NCI-H510A treated with DMSO at 0.1 percent for 48 hours (cell line): ENCODE results near the gene TPX2.

Source experiments
- DNase-seq: peaks from one replicate; lab custom pipeline; 2025; lab: John Stamatoyannopoulos, UW

The TPX2 gene

DNA sequence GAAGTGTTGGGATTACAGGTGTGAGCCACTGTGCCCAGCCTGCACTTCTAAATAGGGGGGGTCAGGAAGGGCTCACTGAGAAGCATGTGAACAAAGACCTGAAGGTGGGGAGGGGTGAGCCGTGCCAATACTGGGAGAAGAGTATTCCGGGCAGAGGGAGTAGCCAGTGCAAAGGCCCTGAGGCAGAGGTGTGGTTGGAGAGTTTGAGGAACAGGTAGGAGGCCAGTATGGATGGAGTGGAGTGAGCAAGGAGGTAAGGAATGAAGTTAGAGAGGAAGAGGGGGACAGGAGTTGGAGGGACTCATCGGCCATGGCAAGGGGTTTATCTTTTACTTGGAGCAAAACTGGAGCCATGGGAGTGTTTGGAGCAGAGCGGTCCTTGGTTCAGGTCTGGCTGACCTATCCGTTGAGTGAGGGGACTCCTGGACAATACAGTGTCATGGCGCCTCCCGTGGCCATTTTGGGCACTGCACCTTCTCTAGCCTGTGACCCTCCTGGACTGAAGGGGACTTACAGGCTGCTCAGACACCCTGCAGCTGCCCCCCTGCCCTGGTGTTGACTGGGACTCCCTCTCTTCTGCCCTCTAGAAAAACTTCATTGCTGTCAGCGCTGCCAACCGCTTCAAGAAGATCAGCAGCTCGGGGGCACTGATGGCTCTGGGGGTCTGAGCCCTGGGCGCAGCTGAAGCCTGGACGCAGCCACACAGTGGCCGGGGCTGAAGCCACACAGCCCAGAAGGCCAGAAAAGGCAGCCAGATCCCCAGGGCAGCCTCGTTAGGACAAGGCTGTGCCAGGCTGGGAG lies 94.2 kb downstream of the TPX2 start:
- peak; percentile 5 for DNase-seq

DNA sequence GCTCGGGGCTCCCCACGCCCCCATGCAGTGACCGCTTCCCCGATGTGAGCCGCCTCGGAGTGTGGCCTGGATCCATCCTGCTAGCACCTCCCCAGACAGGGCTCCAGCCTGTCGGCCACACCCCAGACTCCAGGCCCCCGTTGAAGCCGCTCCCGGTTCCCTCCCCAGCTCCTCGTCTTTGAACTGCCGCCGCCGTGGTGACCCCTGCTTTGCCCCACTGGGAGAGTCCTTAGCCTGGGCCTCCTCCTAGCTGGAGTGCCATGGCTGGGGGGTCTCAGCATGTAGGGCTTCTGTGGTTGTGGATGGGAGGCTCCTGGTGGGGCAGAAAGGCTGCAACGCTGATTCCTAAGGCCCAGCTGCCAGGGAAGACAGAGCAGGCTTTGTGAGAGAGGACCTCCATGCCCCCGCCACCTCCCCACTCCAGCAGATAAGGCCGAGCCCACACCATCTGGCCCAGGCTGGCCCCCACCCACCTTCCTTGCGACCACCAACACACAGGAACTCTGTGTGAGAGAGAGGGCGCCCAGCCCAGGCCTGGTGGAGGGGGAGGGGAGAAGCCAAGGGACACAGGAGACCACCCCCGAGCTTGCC lies 94.9 kb downstream of the TPX2 start:
- no peak for DNase-seq

DNA sequence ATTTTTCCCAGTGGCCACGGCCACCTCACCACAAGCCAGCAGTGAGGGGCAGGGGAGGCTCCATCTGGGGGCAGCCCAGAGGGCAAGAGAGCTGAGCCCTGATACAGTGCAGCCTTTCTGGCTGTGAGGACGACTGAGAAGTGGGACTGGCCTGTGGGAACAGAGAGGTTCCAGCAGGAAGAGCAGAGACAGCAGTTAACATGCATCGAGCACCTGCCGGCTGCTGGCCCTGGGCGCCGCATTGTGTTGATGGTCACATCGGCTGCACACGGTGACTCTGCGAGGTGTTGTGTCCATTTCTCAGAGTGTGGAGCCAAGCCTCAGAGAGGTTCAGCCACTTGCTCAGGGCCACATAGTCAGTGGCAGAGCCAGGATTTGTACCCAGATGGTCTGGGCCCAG lies 96.5 kb downstream of the TPX2 start:
- DNase-seq = no peak

DNA sequence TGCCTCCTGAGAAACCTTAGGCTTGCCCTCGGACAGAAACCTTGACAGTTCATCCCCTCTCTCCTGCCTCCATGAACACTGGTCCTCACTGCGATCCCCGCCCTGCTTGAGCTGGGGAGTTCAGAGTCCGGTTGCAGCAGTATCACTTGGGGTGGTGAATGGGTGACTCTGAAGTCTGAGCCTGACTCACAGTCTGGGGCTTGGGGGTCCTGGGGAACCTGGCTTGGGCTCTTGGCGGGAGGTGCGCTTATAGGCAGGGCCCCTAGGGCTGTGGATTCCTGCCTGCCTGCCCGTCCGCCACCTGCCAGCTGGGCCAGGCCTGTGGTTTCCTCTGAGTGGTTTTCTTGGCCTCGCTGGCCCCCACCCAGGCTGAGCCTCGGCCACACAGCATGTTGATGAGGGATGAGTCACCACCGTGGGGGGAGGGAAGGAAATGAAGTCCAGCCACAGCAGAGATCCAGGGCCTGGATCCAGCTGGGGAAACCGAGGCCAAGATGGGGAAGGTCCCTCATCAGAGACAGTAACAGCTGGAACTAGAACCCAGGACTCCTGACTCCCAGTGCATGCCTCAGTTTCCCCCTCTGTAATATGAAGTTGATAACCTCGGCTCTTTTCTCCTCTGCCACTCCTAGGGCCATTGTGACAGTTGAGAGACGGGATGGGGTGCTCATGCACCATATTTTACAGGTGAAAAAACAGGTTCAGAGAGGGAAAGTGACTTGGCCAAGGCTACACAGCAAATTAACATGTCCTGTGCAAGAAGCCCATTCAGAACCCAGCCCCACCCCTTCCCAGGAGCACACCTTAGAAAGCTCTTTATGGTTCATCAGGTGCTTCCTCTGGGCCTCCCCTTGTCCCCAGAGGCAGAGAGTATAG lies 97.1 kb downstream of the TPX2 start:
- DNase-seq = no peak

DNA sequence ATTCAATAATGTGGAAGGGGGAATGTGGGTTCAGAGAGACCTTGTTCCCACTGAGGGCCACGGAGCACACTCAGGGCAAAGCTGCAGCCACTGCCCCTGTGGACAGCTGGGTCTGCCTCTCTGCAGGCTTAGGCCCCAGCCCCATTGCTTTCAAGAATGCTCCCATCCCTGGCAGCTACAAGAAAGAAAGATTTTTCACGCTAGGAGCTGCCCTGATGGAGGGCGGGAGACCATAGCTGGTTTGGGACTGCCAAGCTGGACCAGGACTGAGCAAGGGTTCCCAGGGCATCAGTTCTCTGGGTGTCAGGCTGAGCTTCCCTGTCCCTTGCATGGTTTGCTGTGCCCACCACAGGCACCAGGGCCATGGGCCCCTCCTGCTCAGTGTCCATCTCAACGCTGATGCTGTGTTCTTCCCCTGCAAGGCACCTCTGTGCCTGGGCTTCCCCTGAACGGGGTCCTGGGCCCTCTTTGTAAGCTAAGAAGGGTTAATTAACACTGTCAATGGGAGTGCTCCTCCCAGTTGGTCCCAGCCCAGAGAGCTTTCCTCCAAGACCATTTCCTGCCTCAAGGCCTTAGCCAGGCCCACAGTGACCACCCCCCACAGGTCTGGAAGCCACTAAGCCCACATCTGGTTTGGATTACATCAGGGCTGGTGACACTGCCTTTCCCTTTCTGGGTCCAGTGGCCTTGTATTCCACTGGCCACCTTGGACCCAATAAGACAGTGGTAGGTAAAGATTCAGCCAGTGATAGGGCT lies 97.9 kb downstream of the TPX2 start:
- no peak for DNase-seq

DNA sequence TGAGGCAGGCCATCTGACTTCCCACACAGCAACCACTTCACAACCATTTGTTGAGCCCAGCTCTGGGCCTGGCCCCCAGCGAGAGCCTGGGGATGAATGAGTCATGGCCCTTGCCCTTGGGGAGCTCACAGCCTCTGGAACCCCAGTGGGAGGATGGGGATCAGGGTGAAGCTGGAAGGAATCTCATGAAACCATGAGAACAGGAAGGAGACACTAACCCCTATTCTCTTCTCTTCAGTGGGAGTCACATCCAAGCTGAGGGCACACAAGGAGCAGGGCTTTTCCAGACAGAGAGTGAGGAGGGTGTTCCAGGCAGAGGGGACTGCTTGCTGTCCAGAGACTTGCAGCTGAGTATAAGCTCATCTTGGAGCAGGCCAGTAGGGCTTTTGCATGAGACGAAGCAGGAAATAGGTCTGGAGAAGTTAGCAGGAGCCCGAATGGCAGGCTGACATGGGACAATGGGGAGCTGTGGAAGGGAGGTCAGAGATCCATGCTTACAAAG lies 98.9 kb downstream of the TPX2 start:
- DNase-seq = no peak

DNA sequence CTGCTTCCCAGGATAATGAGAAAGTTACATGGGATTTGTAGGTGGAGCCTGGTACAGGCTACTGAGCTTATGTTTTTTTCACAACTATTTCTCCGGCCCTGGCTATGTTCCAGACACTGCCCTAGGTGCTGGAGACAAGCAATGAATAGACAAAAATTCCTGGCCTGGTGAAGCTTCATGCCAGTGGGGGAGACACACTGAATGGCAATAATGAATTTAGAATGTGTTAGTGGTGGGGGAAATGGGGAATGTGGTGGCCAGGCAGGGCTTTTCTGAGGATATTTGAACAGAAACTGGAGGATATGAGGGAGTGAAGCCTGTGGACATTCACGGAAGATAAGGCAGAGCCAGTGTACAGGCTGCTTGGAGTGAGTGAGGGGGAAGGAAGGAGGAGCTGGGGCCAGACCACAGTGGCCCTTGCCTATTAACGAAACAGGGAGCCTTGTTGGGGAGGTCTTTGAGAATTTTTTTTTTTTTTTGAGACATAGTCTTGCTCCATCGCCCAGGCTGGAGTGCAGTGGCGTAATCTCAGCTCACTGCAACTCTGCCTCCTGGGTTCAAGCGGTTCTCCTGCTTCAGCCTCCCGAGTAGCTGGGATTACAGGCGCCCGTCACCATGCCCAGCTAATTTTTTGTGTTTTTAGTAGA lies 99.7 kb downstream of the TPX2 start:
- DNase-seq = no peak

DNA sequence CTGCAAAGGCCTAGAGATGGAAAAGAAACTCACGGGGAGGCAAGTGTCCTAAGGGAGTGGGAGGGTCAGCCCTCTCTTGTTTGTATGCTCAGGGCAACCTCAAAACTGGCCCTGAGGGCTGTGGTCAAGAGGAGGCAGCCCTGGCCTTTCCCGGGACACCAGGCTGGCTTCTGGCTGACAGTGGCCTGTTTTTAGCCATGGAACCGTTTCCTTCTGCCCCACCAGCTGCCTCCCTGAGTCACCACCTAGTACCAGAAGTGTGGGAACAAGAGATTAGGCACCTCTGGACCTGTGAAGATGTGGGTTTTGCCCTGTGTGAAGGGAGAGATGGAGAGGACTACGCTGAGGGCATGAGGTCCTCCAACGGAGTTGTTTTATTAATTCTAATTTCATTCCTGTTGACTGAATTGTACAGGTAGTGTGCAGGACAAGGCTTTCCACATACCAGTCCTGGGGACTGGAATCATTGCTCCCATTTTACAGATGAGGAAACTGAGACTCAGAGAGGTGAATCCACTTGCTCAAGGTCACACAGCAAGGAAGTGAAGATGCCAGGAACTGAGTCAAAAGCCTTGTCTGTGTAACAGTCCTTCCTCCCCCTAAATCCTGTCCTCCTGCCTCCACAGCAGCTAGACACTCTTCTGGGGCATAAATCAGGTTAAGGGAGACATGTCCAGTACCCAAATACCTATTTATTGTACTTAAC lies 100.8 kb downstream of the TPX2 start:
- no peak for DNase-seq

DNA sequence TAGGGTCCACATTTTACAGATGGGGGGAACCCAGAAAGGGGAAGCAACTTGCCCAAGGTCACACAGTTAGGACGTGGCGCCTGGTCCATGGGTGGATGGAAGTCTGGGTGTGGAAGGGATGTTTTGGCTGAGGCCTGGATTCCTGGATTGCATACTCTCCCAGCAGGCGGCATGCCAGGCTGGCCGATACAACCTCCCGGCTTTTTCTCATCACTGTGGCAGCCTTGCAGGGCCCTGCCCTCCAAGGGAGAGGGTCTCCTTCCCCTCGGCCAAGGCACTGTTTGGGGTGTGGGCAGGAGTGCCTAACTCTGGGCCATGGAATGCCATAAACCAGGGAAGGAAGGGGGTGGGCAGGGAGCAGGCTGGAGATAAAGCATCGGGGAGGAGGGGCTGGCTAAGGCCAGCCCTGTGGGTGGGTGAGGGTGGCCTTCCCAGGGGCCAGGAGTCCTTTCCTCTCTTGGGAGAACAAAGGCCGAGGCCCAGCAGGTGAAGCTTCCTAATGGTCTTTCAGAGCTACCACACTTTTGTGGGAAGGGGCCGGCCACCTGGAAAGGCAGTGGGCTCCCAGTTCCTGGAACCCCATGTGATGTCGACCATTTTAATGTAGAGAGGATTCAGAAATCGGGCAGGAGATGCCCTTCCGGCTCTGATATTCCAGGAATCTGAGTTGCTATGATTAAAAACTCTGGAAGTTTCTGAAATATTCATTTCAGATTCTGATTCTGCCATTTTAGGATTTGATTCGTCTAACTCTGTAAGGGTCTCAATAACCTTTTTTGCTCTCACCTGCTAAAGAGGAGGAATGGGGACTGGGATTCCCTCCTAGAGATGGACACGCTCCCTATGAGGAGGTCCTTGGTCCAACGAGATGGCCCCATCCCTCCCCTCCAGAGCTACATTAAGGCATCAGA lies 102.1 kb downstream of the TPX2 start:
- no peak for DNase-seq

DNA sequence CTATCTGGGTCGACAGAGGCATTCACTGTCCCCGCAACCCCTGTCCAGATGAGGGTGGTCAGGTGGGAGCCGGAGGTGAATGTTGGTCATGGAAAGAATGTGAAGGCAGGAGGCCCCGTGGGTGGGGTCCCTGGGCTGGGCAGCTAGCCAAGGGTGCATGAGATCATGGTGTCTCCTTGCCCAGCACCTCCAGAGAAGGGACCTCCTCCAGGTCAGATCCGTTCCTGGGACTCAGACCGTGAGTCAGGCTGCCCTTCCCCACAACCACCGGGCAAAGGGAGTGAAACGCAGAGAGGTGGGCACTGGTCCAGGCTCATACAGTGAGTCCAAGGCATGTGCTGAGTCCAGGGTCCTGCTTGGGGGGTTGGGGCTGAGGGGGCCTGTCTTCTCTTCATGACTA lies 102.8 kb downstream of the TPX2 start:
- no peak for DNase-seq

DNA sequence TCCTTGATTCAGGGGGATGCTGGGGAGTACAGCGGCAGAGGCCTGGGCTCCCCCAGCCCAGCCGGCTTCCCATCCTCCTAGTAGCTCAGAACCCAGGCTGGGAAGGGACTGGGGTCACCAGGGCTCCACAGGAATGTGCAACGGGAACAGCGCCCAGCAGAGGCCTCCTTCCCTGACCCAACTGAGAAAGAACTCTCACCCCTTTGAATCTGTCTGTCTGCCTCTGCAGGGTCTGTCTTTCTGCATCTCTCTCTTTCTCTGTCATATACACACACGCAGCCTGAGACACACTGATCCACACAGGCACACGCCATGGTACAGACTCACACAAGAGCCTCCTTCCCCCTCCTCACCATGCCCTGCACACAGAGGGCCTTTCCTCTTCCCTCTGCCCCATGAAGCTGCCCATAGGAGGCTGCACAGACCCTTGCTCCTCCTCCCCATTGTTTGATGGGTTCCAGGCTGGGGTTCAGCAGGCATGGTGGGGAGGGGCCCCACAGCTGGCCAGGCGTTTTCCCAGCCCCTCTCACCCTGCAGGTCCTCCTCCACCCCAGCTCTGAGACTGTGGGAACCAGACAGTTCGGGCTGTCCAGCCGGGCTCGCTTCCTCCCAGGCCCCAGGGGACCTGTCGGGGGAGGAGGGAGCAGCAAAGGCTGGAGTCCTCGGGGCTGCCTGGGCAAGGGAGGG lies 103.5 kb downstream of the TPX2 start:
- DNase-seq = no peak

DNA sequence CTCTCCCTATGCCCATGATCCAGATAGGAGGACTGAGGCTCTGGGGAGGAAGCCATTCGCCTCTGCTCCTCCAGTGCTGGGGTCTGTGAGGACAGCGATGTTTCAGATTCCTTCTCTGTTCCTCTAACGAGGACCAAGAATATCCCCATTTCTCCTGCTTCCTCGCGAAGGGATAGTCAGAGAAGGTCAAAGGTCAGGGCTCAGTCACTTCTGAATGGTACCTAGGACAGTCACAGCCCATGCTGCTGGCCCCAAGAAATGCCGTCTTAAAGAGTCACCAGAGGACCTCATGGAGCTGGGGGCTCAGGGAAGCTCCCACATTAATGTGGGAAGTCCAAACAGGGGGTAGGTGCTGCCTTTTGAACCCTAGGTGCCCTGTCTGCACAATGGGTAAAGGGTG lies 104.2 kb downstream of the TPX2 start:
- DNase-seq = no peak

DNA sequence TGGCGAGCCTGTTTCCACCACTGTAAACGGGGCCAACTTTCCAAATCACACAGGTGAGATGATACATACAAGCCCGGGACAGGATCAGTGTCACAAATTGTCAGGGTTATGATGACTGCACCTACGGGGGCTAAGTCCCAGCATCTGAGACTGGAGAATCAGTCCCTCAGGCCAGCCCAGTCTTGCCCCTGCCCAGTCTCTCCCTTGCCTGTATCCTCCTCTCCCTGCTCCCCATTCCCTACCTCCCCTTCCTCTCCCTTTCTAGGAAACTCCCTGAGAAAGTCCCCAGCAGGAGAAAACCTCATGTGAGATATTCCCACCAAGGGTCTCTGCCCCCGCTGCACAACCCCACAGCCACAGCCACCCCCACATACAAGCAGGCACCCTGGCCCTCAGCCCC lies 104.8 kb downstream of the TPX2 start:
- DNase-seq = no peak

DNA sequence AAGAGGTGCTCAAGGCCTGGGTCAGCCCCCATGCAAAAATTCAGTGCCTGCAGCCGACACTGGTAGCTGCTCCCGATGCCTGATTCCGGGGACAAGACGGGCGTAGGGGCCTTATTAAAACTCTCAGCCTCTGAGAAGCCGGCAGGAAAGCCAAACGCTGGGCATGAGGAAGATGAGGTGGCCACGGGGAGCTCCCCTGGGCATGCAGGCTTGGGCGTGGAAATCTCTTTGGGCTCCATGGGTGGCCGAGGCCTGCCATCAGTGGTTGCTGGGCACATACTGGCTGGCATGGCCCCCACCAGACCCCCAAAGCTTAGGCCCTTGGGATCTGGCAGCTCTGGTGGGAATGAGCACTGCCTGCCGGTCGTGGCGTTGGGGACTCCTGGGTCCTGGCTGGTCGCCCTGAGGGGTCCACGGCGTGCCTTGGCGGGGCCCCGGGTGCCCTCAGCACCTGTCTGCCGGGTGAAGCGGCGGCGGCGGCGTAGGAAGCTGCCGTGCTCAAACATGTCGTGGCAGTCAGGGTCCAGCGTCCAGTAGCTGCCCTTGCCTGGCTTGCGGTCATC lies 105.7 kb downstream of the TPX2 start:
- DNase-seq = no peak

DNA sequence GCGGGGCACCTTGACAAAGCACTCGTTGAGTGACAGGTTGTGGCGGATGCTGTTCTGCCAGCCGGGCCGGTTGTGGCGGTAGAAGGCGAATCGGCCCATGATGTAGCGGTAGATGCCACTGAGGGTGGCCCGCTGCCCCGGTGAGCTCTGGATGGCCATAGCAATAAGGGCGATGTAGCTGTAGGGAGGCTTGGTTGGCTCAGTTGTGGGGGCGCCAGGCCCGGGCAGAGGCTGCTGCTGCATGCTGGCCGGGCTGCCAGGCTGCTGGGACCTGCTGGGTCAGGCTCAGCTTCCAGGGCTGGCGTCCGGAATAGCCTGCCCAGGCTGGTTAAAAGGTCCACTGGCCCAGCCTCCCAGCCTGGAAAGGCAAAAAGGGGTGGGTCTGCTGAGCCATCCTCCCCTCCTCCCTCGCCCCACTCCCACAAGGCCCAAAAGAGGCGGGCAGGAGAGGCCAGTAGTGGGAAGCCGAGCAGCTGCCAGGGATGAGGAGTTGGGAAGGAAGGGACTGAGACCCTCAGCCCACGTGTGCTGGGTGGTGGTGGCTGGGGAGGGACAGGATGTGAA lies 106.3 kb downstream of the TPX2 start, which contains the start of gene FOXS1:
TSS of gene FOXS1 (minus strand) at position 305 of the 564 bp plus-strand sequence. CDS start at position 243, 62 bp downstream.
- no peak for DNase-seq

DNA sequence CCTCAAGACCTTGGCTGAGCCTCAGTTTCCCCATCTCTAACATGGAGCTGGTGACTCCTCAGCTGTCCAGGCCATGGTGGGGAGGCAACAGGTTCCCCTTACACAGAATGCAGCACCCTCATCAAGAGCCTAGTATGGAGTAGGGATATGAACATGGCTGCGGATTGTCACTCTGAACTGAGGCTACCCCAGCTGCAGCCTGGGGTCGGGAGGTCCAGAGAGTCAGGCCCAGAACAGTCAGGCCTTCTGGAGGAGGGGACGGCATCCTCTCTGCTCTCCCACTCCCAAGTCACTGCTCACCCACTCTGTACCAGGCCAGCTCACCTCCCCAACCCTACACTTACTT lies 107.7 kb downstream of the TPX2 start:
- DNase-seq = no peak

DNA sequence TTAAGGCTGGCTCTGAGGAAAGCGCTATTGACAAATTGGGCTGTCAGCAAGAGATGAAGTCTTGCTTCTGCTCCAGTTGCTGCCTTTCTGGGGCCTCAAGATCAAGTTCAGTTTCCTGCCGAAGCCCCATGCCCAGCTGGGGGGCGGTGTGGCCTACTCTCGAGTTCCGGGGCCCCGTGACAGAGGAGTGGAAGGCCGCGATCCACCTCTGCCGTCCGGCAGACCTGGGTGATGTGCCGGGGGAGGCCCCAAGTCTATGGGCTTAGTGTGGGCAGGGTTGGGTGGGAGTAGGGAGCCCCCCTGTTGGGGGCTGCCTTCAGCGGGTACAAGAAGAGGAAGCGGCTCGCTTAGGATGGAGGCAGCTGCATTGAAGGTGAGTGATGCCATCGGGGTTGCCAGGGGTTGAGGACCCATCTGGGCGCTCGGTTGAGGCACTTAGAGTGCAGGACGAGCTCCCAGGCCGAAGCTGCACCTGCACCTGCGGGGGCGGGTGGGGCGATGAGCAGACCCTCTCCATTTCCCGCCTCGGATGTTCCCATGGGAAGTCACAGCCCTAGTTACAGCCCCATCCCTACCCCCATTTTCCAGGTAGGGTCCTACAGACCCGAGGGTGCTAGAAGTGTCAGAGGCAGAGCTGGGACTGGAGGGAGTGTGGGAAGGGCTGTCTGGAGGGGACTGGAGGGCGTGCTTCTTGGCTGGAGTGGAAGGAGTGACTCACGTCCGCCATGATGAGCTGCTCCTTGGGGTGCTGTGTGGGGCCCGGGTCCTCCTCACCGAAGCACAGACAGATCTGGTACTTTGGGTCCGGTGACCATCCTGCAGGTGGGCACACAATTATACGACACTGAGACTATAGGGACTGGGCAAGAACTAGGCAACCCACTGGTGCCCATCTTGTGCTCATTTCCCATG lies 109.3 kb downstream of the TPX2 start:
- DNase-seq = no peak
